GM10266 (cell line): ENCODE measurements around the gene DOK5.
"Not testable (repeated sequence)": the region's sequence is repeated elsewhere in the genome, so short reads cannot be mapped to it uniquely, and the experiment has no call there.

ENCODE experiments used
- DNase-seq: peaks from one replicate; pipeline ENCODE4 v3.0.0; 2012; ENCODE audit errors: extremely low spot score
- CTCF ChIP-seq: IDR thresholded peaks from 2 replicates; pipeline ENCODE4 v1.5.1; 2012; ENCODE audit warnings: mild to moderate bottlenecking, low read depth; ENCODE audit not compliant: control insufficient read depth, insufficient read depth; ENCODE audit errors: missing control alignments

Gene DOK5

GRCh38 chr20:54477191-54477955 is 2.0 kb downstream of the DOK5 start:
- TF ChIP-seq CTCF = no peak
- DNase-seq = no peak

DNA sequence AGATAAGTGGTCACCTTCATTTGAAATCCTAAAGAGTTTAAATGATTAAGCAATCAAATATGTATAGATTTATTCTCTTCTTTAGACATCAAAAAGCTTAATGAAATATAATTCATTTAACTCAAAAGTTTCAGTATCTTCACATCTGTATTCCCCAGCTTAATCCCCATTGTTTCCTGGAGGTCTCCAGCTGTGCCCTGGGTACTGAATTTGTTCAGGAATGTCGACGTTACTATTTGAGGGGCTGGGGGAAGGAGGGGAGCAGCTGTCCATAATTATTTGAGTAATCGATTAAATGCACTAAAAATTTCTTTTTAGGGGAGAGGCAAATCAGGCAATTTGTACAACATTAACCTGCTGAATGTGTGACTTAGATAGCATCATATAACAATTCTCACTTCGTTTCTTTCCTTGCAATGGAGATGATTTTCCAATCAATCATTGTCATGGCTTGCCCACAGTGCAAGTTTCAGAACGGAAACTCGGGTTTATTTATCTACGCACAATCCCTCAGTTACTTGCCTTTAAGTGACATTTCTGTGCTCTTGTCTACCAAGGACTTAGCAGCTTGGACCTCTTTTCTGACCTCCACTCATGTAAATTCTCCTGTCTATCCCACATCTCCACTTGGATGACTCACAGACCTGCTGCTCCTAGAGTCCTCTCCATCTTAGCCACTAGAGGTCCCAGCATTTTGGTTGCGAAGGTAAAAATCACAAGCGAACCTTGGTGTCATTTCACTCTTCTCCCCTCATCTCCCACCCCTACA is 3.9 kb downstream of the DOK5 start:
- no peak for DNase-seq
- TF ChIP-seq CTCF = no peak

DNA sequence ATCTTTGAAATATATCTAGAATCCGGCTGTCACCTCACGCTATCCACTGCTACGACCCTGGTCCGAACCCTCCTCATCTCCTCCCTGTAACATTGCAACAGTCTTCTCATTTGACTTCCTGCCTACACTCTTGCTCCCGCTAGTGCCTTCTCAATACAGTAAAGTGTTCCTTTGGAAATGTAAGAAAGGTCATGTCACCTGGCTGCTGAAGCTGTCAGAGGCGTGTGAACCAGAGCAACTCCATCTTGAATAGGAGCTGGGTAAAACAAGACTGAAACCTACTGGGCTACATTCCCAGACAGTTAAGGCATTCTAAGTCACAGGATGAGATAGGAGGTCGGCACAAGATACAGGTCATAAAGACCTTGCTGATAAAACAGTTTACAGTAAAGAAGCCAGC is 4.5 kb downstream of the DOK5 start:
- DNase-seq = not testable (repeated sequence)

- no peak for TF ChIP-seq CTCF
- no peak for DNase-seq
Measured at GRCh38 chr20:54481442-54481841, 6.0 kb downstream of the DOK5 start.

- no peak for DNase-seq
- no peak for TF ChIP-seq CTCF
Measured at GRCh38 chr20:54485631-54486030, 10.2 kb downstream of the DOK5 start.

DNA sequence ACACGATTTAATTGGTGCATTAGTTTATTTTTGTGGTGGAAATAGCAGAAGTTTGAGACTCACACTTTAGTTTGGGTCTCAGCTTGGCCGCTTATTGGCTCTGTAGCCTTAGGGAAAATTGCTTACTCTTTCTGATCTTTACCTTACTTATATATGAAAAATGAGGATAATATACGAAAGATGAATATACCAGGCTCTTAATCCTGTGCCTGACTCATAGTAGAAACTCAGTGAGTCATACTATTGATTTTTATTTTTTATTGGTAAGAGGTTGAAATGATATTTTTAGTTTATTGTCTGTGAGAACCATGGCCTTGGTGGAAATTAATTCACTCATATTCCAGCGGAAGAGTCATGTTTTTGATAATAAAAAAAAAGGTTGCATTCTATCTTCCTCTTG is 11.2 kb downstream of the DOK5 start:
- DNase-seq = no peak

DNA sequence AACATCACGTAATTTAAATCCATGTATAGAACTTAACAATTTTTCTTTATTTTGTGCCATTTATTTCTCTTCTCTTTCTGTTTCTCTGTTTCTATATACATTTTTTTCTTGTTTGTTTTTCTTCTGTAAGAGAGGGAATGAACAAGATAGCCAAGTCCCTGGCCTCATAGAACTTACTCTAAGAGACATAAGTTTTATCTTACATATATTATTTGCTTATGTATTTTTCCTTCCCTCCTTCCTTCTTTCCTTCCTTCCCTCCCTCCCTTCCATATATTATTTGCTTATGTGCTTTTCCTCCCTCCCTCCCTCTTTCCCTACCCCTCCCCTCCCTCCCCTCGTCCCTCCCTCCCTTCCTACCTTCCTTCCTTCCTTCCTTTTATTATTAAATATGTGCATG is 13.0 kb downstream of the DOK5 start:
- DNase-seq = no peak
- no peak for TF ChIP-seq CTCF

More for the DNA sequence above, 11.2 kb downstream of the DOK5 start:
- TF ChIP-seq CTCF = no peak
